Tibial nerve (tissue), 4 donors: ENCODE data around the gene SLC9A9. TPM values are rescaled to one million over a fixed set of nuclear protein-coding genes. Genes with fewer than 3 reads are reported as not detected.
"Not testable (repeated sequence)": the region's sequence is repeated elsewhere in the genome, so short reads cannot be mapped to it uniquely, and the experiment has no call there.

Source experiments
- DNase-seq, 2 donors: peaks; one replicate each; pipeline ENCODE4 v3.0.0-alpha.2; 2019; ENCODE audit warnings: low spot score in 2 of 2
- H3K27ac ChIP-seq, 4 donors: fragments of 200-600 bp; sonication (generic) in 3 of 4; one replicate each; pipeline ENCODE4 v1.5.1; 2017 to 2019; ENCODE audit warnings: mild to moderate bottlenecking in 1 of 4
- H3K27me3 ChIP-seq, 2 donors: fragments of 200-600 bp; sonication (generic) in 1 of 2; one replicate each; pipeline versions ENCODE4 v1.5.1 to v1.6.0; 2017 to 2019
- H3K36me3 ChIP-seq, 3 donors: fragments of 200-600 bp; sonication (generic); one replicate each; pipeline ENCODE4 v1.5.1; 2018 to 2019
- H3K4me1 ChIP-seq, 4 donors: fragments of 200-600 bp; sonication (generic) in 3 of 4; one replicate each; pipeline ENCODE4 v1.5.1; 2017 to 2019
- H3K4me3 ChIP-seq, 4 donors: fragments of 200-600 bp; sonication (generic) in 3 of 4; one replicate each; pipeline ENCODE4 v1.5.1; 2017 to 2019; ENCODE audit warnings: mild to moderate bottlenecking in 1 of 4, moderate library complexity in 1 of 4
- H3K9me3 ChIP-seq, 4 donors: fragments of 200-600 bp; sonication (generic) in 3 of 4; one replicate each; pipeline ENCODE4 v1.5.1; 2017 to 2019
- CTCF ChIP-seq, 5 experiments: fragments of 200-600 bp in 3 of 5; fragments of 450-650 bp in 2 of 5; sonication (generic) in 3 of 5; IDR thresholded peaks; one replicate each; pipeline ENCODE4 v1.5.1; 2016 to 2019; ENCODE audit warnings: antibody characterized with exemption in 5 of 5, mild to moderate bottlenecking in 3 of 5, moderate library complexity in 2 of 5
- EP300 ChIP-seq, 2 donors: sonication (generic); formaldehyde crosslinking; IDR thresholded peaks; one replicate each; pipeline ENCODE4 v1.6.1; 2017; ENCODE audit warnings: antibody characterized with exemption in 2 of 2, mild to moderate bottlenecking in 1 of 2
- POLR2A ChIP-seq, 2 donors: fragments of 450-650 bp; IDR thresholded peaks; one replicate each; pipeline ENCODE4 v1.6.1; 2017; ENCODE audit warnings: antibody characterized with exemption in 2 of 2, mild to moderate bottlenecking in 2 of 2, moderate library complexity in 2 of 2
- WGBS, 2 donors: methylation state at CpG; one replicate each; pipeline ENCODE4 v1.1.5; 2018; 5-methylcytosine and 5-hydroxymethylcytosine counted together
- total RNA-seq, 4 donors: library from RNA; depleted of rRNA; stranded (reverse); fragments of >200 nt; gene quantifications; one replicate each; pipeline ENCODE4 v1.1.0, GENCODE V29; 2016

SLC9A9 gene
- total RNA-seq, 4 donors from 2014 or later = 7.6 to 11.1 (median 9.2) TPM

- Histone ChIP-seq H3K27ac (no peak overlapping the region), H3K9me3 (no peaks in the 10 kb centered on the region), H3K4me1 (no peaks in the 10 kb centered on the region), H3K36me3 (no peaks in the 10 kb centered on the region), H3K27me3 (no peaks in the 10 kb centered on the region), H3K4me3 (no peak overlapping the region)
- DNase-seq = no peak
- TF ChIP-seq POLR2A (IDR thresholded peaks at IDR 0.05) (no peak), CTCF (IDR thresholded peaks at IDR 0.05) (no peak), EP300 (IDR thresholded peaks at IDR 0.05) (no peak)
These were observed 27.3 kb upstream of the SLC9A9 start for GRCh38 chr3:143875546-143875945.

- not testable (repeated sequence) for H3K36me3 ChIP-seq, H3K9me3 ChIP-seq, H3K27ac ChIP-seq, H3K27me3 ChIP-seq, H3K4me3 ChIP-seq, H3K4me1 ChIP-seq, DNase-seq
- 91 to 93% methylated on average over 5 of the region's 5 CpGs for WGBS, 2 donors
These were observed 25.3 kb upstream of the SLC9A9 start for GRCh38 chr3:143873553-143873952.

- Histone ChIP-seq H3K9me3 (no peaks in the 10 kb centered on the region), H3K27me3 (no peaks in the 10 kb centered on the region), H3K4me3 (no peak overlapping the region), H3K4me1 (no peaks in the 10 kb centered on the region), H3K36me3 (no peaks in the 10 kb centered on the region), H3K27ac (no peak overlapping the region)
- DNase-seq = no peak
- no peak for TF ChIP-seq CTCF (IDR thresholded peaks at IDR 0.05)
- TF ChIP-seq POLR2A (IDR thresholded peaks at IDR 0.05) = no peak
- no peak for TF ChIP-seq EP300 (IDR thresholded peaks at IDR 0.05)
- WGBS, 2 donors = 74 to 77% methylated on average over 1 of the region's 1 CpG
These were observed 17.0 kb upstream of the SLC9A9 start for GRCh38 chr3:143865302-143865701.

GRCh38 chr3:143859465-143860203 lies 11.4 kb upstream of the SLC9A9 start:
- WGBS, 2 donors = 96 to 97% methylated on average over 3 of the region's 3 CpGs
- TF ChIP-seq CTCF (IDR thresholded peaks at IDR 0.05) = no peak
- no peak for TF ChIP-seq EP300 (IDR thresholded peaks at IDR 0.05)
- no peak for TF ChIP-seq POLR2A (IDR thresholded peaks at IDR 0.05)
- Histone ChIP-seq H3K4me3 (no peak overlapping the region), H3K36me3 (no peaks in the 10 kb centered on the region), H3K27me3 (no peaks in the 10 kb centered on the region), H3K27ac (no peak overlapping the region), H3K9me3 (no peaks in the 10 kb centered on the region), H3K4me1 (no peaks in the 10 kb centered on the region)
- DNase-seq = no peak

- Histone ChIP-seq H3K4me1 (no peaks in the 10 kb centered on the region), H3K9me3 (no peaks in the 10 kb centered on the region), H3K36me3 (no peaks in the 10 kb centered on the region), H3K27ac (no peak overlapping the region), H3K4me3 (no peak overlapping the region), H3K27me3 (no peaks in the 10 kb centered on the region)
- no peak for TF ChIP-seq POLR2A (IDR thresholded peaks at IDR 0.05)
- no peak for TF ChIP-seq CTCF (IDR thresholded peaks at IDR 0.05)
- TF ChIP-seq EP300 (IDR thresholded peaks at IDR 0.05) = no peak
- 85 to 88% methylated on average over 9 of the region's 9 CpGs for WGBS, 2 donors
- no peak for DNase-seq
These were observed 8.1 kb upstream of the SLC9A9 start for GRCh38 chr3:143856252-143856970.
